K562 treated with DMSO at 1 percent for 12 hours (cell line): ENCODE data around the gene BAZ2B. TPM values are rescaled to one million over a fixed set of nuclear protein-coding genes. Genes with fewer than 3 reads are reported as not detected.

ENCODE experiments used
- total RNA-seq: library from RNA; unstranded; fragments of 300-600 nt; gene quantifications from 2 replicates; pipeline ENCODE4 v1.2.3, GENCODE V29; 2022; ENCODE audit not compliant: insufficient read depth

BAZ2B gene
- total RNA-seq = 10.9 and 30.7 TPM in 2 replicates

GRCh38 chr2:159616286-159616701 is at the start of gene BAZ2B:
TSS of gene BAZ2B (minus strand) at chr2:159616548. CDS start at chr2:159478719, 137,829 bp downstream.

GRCh38 chr2:159285929-159286708 is 330.2 kb downstream of the BAZ2B start, which contains the start of gene WDSUB1:
TSS of gene WDSUB1 (minus strand) at chr2:159286703. CDS start at chr2:159283069, 3,634 bp downstream.

Other genes with a start within 250 kb of the BAZ2B start
- 27.5 and 90.1 TPM in 2 replicates for gene MARCHF7, start 96.0 kb upstream of the BAZ2B start, total RNA-seq
- gene CD302, start 181.7 kb upstream of the BAZ2B start, total RNA-seq = not detected in 2 replicates